ENCODE data around the gene HNF1A. TPM values are rescaled to one million over a fixed set of nuclear protein-coding genes. Genes with fewer than 3 reads are reported as not detected.
A peak's percentile ranks its signal among the peaks of the same experiment; 100 is the strongest.

The HNF1A gene
- polyA plus RNA-seq, 2 donors = 0.06 TPM

- Histone ChIP-seq H3K4me1 (ENCODE audit: control insufficient read depth in 2 of 2, insufficient read depth in 2 of 2, low read length in 1 of 2) (peaks cover 0 to 5% of the 10 kb centered on the region in 2 donors), H3K36me3 (ENCODE audit: control insufficient read depth in 2 of 2, insufficient read depth in 2 of 2, low read length in 1 of 2) (no peaks in the 10 kb centered on the region), H3K27me3 (ENCODE audit: control insufficient read depth in 1 of 2, insufficient read depth in 2 of 2, low read length in 2 of 2) (no peaks in the 10 kb centered on the region), H3K27ac (ENCODE audit: low read depth in 2 of 2, low read length in 1 of 2) (no peak overlapping the region), H3K9me3 (ENCODE audit: control insufficient read depth in 2 of 2, insufficient read depth in 1 of 2, low read depth in 1 of 2, low read length in 1 of 2) (peaks cover 2 to 3% of the 10 kb centered on the region in 2 donors), H3K4me3 (ENCODE audit: low read depth in 1 of 2, low read length in 2 of 2) (no peak overlapping the region)
- 76 to 80% methylated on average over 5 of the region's 5 CpGs for WGBS, 2 donors
Measured at GRCh38 chr12:120956579-120957300, 21.6 kb upstream of the HNF1A start.

GRCh38 chr12:120959111-120959878 is 19.0 kb upstream of the HNF1A start:
- 74 to 76% methylated on average over 13 of the region's 13 CpGs for WGBS, 2 donors
- Histone ChIP-seq H3K27ac (ENCODE audit: low read depth in 2 of 2, low read length in 1 of 2) (peak overlapping the region in 1 of 2 donors; percentile 74), H3K27me3 (ENCODE audit: control insufficient read depth in 1 of 2, insufficient read depth in 2 of 2, low read length in 2 of 2) (no peaks in the 10 kb centered on the region), H3K4me3 (ENCODE audit: low read depth in 1 of 2, low read length in 2 of 2) (no peak overlapping the region), H3K4me1 (ENCODE audit: control insufficient read depth in 2 of 2, insufficient read depth in 2 of 2, low read length in 1 of 2) (peaks cover 0 to 9% of the 10 kb centered on the region in 2 donors), H3K9me3 (ENCODE audit: control insufficient read depth in 2 of 2, insufficient read depth in 1 of 2, low read depth in 1 of 2, low read length in 1 of 2) (peaks cover 2 to 3% of the 10 kb centered on the region in 2 donors), H3K36me3 (ENCODE audit: control insufficient read depth in 2 of 2, insufficient read depth in 2 of 2, low read length in 1 of 2) (no peaks in the 10 kb centered on the region)

DNA sequence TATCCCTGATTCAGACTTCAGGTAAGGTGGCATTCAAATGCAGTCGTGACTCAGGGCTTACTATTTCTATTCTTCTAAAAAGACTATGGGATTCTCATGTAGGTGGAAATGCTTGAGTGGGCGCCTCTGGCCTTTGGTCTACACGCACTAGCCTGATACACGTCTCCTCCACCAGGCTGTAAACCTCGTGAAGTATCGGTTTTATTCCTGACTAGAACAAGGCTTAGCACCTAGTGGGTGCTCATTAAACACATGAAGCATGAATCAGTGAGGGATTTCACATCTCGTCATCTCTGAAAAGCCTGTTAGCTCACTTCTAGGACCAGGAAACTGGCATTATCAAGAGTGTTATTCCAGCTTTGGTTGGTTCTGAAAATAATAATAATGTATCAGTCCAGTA is 17.7 kb upstream of the HNF1A start:
- Histone ChIP-seq H3K36me3 (ENCODE audit: control insufficient read depth in 2 of 2, insufficient read depth in 2 of 2, low read length in 1 of 2) (no peaks in the 10 kb centered on the region), H3K27ac (ENCODE audit: low read depth in 2 of 2, low read length in 1 of 2) (peak overlapping the region; percentile 89 to 97), H3K4me3 (ENCODE audit: low read depth in 1 of 2, low read length in 2 of 2) (no peak overlapping the region), H3K9me3 (ENCODE audit: control insufficient read depth in 2 of 2, insufficient read depth in 1 of 2, low read depth in 1 of 2, low read length in 1 of 2) (peaks cover 0 to 2% of the 10 kb centered on the region in 2 donors), H3K27me3 (ENCODE audit: control insufficient read depth in 1 of 2, insufficient read depth in 2 of 2, low read length in 2 of 2) (no peaks in the 10 kb centered on the region), H3K4me1 (ENCODE audit: control insufficient read depth in 2 of 2, insufficient read depth in 2 of 2, low read length in 1 of 2) (peaks cover 0 to 9% of the 10 kb centered on the region in 2 donors)
- WGBS, 2 donors = 51 to 62% methylated on average over 7 of the region's 7 CpGs

GRCh38 chr12:120961604-120962531 is 16.5 kb upstream of the HNF1A start:
- Histone ChIP-seq H3K27me3 (ENCODE audit: control insufficient read depth in 1 of 2, insufficient read depth in 2 of 2, low read length in 2 of 2) (no peaks in the 10 kb centered on the region), H3K4me3 (ENCODE audit: low read depth in 1 of 2, low read length in 2 of 2) (no peak overlapping the region), H3K27ac (ENCODE audit: low read depth in 2 of 2, low read length in 1 of 2) (peak overlapping the region; percentile 89 to 92), H3K36me3 (ENCODE audit: control insufficient read depth in 2 of 2, insufficient read depth in 2 of 2, low read length in 1 of 2) (no peaks in the 10 kb centered on the region), H3K4me1 (ENCODE audit: control insufficient read depth in 2 of 2, insufficient read depth in 2 of 2, low read length in 1 of 2) (peaks cover 0 to 9% of the 10 kb centered on the region in 2 donors), H3K9me3 (ENCODE audit: control insufficient read depth in 2 of 2, insufficient read depth in 1 of 2, low read depth in 1 of 2, low read length in 1 of 2) (no peaks in the 10 kb centered on the region)
- WGBS, 2 donors = 55 to 59% methylated on average over 17 of the region's 17 CpGs

- Histone ChIP-seq H3K27me3 (ENCODE audit: control insufficient read depth in 1 of 2, insufficient read depth in 2 of 2, low read length in 2 of 2) (no peaks in the 10 kb centered on the region), H3K4me3 (ENCODE audit: low read depth in 1 of 2, low read length in 2 of 2) (no peak overlapping the region), H3K4me1 (ENCODE audit: control insufficient read depth in 2 of 2, insufficient read depth in 2 of 2, low read length in 1 of 2) (peaks cover 0 to 9% of the 10 kb centered on the region in 2 donors), H3K9me3 (ENCODE audit: control insufficient read depth in 2 of 2, insufficient read depth in 1 of 2, low read depth in 1 of 2, low read length in 1 of 2) (no peaks in the 10 kb centered on the region), H3K36me3 (ENCODE audit: control insufficient read depth in 2 of 2, insufficient read depth in 2 of 2, low read length in 1 of 2) (no peaks in the 10 kb centered on the region), H3K27ac (ENCODE audit: low read depth in 2 of 2, low read length in 1 of 2) (peak overlapping the region; percentile 89 to 92)
- WGBS, 2 donors = 44 to 46% methylated on average over 2 of the region's 2 CpGs
Measured at GRCh38 chr12:120962532-120963020, 15.8 kb upstream of the HNF1A start.

GRCh38 chr12:120964298-120964697 is 14.0 kb upstream of the HNF1A start:
- no peaks in the 10 kb centered on the region for H3K27me3 ChIP-seq (ENCODE audit: control insufficient read depth in 1 of 2, insufficient read depth in 2 of 2, low read length in 2 of 2)
- H3K4me3 ChIP-seq (ENCODE audit: low read depth in 1 of 2, low read length in 2 of 2) = no peak overlapping the region
- no peak overlapping the region for H3K27ac ChIP-seq (ENCODE audit: low read depth in 2 of 2, low read length in 1 of 2)
- WGBS, 2 donors = 91% methylated on average over 8 of the region's 8 CpGs
- peaks cover 0 to 9% of the 10 kb centered on the region in 2 donors for H3K4me1 ChIP-seq (ENCODE audit: control insufficient read depth in 2 of 2, insufficient read depth in 2 of 2, low read length in 1 of 2)
- no peaks in the 10 kb centered on the region for H3K9me3 ChIP-seq (ENCODE audit: control insufficient read depth in 2 of 2, insufficient read depth in 1 of 2, low read depth in 1 of 2, low read length in 1 of 2)
- no peaks in the 10 kb centered on the region for H3K36me3 ChIP-seq (ENCODE audit: control insufficient read depth in 2 of 2, insufficient read depth in 2 of 2, low read length in 1 of 2)

GRCh38 chr12:120965534-120966091 is 12.7 kb upstream of the HNF1A start:
- H3K9me3 ChIP-seq (ENCODE audit: control insufficient read depth in 2 of 2, insufficient read depth in 1 of 2, low read depth in 1 of 2, low read length in 1 of 2) = no peaks in the 10 kb centered on the region
- no peaks in the 10 kb centered on the region for H3K36me3 ChIP-seq (ENCODE audit: control insufficient read depth in 2 of 2, insufficient read depth in 2 of 2, low read length in 1 of 2)
- peaks cover 0 to 4% of the 10 kb centered on the region in 2 donors for H3K4me1 ChIP-seq (ENCODE audit: control insufficient read depth in 2 of 2, insufficient read depth in 2 of 2, low read length in 1 of 2)
- H3K27ac ChIP-seq (ENCODE audit: low read depth in 2 of 2, low read length in 1 of 2) = peak overlapping the region; percentile 9 to 92
- H3K27me3 ChIP-seq (ENCODE audit: control insufficient read depth in 1 of 2, insufficient read depth in 2 of 2, low read length in 2 of 2) = no peaks in the 10 kb centered on the region
- no peak overlapping the region for H3K4me3 ChIP-seq (ENCODE audit: low read depth in 1 of 2, low read length in 2 of 2)
- 48 to 49% methylated on average over 13 of the region's 13 CpGs for WGBS, 2 donors

DNA sequence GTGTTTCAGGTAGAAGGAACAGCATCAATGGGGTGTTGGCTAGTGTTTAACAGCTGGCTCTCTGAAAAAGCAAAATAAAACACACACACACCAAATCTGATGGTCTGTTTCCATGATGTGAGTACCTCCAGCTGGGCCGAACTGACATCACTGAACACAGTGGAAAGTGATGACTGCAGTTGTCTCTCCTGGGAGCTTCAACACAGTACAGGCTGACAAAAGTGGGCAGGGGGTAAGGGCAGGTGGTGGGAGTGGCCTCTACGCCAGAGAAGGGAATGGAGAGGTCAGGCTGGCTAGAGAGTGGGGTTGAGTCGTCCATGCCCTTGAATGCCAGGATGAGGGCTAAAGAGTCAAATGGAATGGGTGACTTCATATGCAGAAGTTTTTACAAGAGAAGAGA is 8.0 kb upstream of the HNF1A start:
- H3K27me3 ChIP-seq (ENCODE audit: control insufficient read depth in 1 of 2, insufficient read depth in 2 of 2, low read length in 2 of 2) = no peaks in the 10 kb centered on the region
- no peak overlapping the region for H3K27ac ChIP-seq (ENCODE audit: low read depth in 2 of 2, low read length in 1 of 2)
- H3K36me3 ChIP-seq (ENCODE audit: control insufficient read depth in 2 of 2, insufficient read depth in 2 of 2, low read length in 1 of 2) = no peaks in the 10 kb centered on the region
- no peaks in the 10 kb centered on the region for H3K9me3 ChIP-seq (ENCODE audit: control insufficient read depth in 2 of 2, insufficient read depth in 1 of 2, low read depth in 1 of 2, low read length in 1 of 2)
- no peak overlapping the region for H3K4me3 ChIP-seq (ENCODE audit: low read depth in 1 of 2, low read length in 2 of 2)
- peaks cover 0 to 3% of the 10 kb centered on the region in 2 donors for H3K4me1 ChIP-seq (ENCODE audit: control insufficient read depth in 2 of 2, insufficient read depth in 2 of 2, low read length in 1 of 2)
- 77 to 80% methylated on average over 3 of the region's 3 CpGs for WGBS, 2 donors
